RWPE2 (cell line): ENCODE measurements around the gene BAZ1B.

ENCODE experiments used
- ATAC-seq: fragments of 200-7000 bp; cut with Tn5 transposase; 3 replicates; pipeline ENCODE4 v1.9.1; 2021; ENCODE audit warnings: low read depth
- DNase-seq: peaks from one replicate; pipeline ENCODE4 v3.0.0-alpha.2; 2020; ENCODE audit warnings: low spot score
- H3K27ac ChIP-seq: fragments of 450-650 bp; 2 replicates; pipeline ENCODE4 v1.5.1; 2017; ENCODE audit warnings: mild to moderate bottlenecking; ENCODE audit not compliant: poor library complexity, severe bottlenecking
- H3K27me3 ChIP-seq: fragments of 250-450 bp; sonication (Bioruptor Pico); 2 replicates; pipeline ENCODE4 v1.5.1; 2021; ENCODE audit warnings: mild to moderate bottlenecking, moderate library complexity; ENCODE audit not compliant: insufficient read depth, poor library complexity, severe bottlenecking
- H3K36me3 ChIP-seq: fragments of 250-450 bp; sonication (Bioruptor Pico); 2 replicates; pipeline ENCODE4 v1.5.1; 2020; ENCODE audit warnings: low read depth, mild to moderate bottlenecking, moderate library complexity
- H3K4me1 ChIP-seq: fragments of 250-450 bp; sonication (Bioruptor Pico); 2 replicates; pipeline ENCODE4 v1.5.1; 2021; ENCODE audit warnings: mild to moderate bottlenecking, moderate library complexity; ENCODE audit not compliant: insufficient read depth, poor library complexity, severe bottlenecking
- H3K4me3 ChIP-seq: fragments of 250-450 bp; sonication (Bioruptor Pico); 2 replicates; pipeline ENCODE4 v1.5.1; 2021; ENCODE audit warnings: mild to moderate bottlenecking, moderate library complexity; ENCODE audit not compliant: severe bottlenecking
- H3K9me3 ChIP-seq: fragments of 250-450 bp; sonication (Bioruptor Pico); 2 replicates; pipeline ENCODE4 v1.5.1; 2021; ENCODE audit warnings: mild to moderate bottlenecking, moderate library complexity; ENCODE audit not compliant: severe bottlenecking
- CTCF ChIP-seq: fragments of 450-650 bp; IDR thresholded peaks from one replicate; pipeline ENCODE4 v1.5.1; 2017; ENCODE audit warnings: mild to moderate bottlenecking, moderate library complexity; ENCODE audit not compliant: poor library complexity, severe bottlenecking

Gene BAZ1B

GRCh38 chr7:73397521-73398281, 124.4 kb downstream of the BAZ1B start:
- H3K4me1 ChIP-seq = no peaks in the 10 kb centered on the region
- H3K36me3 ChIP-seq = no peaks in the 10 kb centered on the region
- TF ChIP-seq CTCF = no peak
- ATAC-seq = no peak
- no peaks in the 10 kb centered on the region for H3K27me3 ChIP-seq
- no peak for DNase-seq
- no peaks in the 10 kb centered on the region for H3K9me3 ChIP-seq
- no peak overlapping the region for H3K27ac ChIP-seq
- H3K4me3 ChIP-seq = no peak overlapping the region

GRCh38 chr7:73395538-73396503, 126.3 kb downstream of the BAZ1B start:
- Histone ChIP-seq H3K4me3 (no peak overlapping the region), H3K4me1 (no peaks in the 10 kb centered on the region), H3K27me3 (no peaks in the 10 kb centered on the region), H3K27ac (no peak overlapping the region), H3K36me3 (no peaks in the 10 kb centered on the region), H3K9me3 (no peaks in the 10 kb centered on the region)
- no peak for ATAC-seq
- TF ChIP-seq CTCF = no peak
- no peak for DNase-seq

- H3K27me3 ChIP-seq = no peaks in the 10 kb centered on the region
- no peak for ATAC-seq
- TF ChIP-seq CTCF = no peak
- H3K4me1 ChIP-seq = no peaks in the 10 kb centered on the region
- H3K4me3 ChIP-seq = no peak overlapping the region
- DNase-seq = no peak
- H3K27ac ChIP-seq = no peak overlapping the region
- H3K36me3 ChIP-seq = no peaks in the 10 kb centered on the region
- no peaks in the 10 kb centered on the region for H3K9me3 ChIP-seq
Measured at GRCh38 chr7:73394422-73394821, 127.7 kb downstream of the BAZ1B start.

GRCh38 chr7:73391396-73391795, 130.7 kb downstream of the BAZ1B start:
- no peaks in the 10 kb centered on the region for H3K4me1 ChIP-seq
- DNase-seq (no peak), ATAC-seq (no peak)
- TF ChIP-seq CTCF = no peak
- peaks cover 15% of the 10 kb centered on the region for H3K9me3 ChIP-seq
- H3K36me3 ChIP-seq = no peaks in the 10 kb centered on the region
- H3K4me3 ChIP-seq = no peak overlapping the region
- no peaks in the 10 kb centered on the region for H3K27me3 ChIP-seq
- H3K27ac ChIP-seq = no peak overlapping the region
